ENCODE results near the gene FBXL17.

DNA sequence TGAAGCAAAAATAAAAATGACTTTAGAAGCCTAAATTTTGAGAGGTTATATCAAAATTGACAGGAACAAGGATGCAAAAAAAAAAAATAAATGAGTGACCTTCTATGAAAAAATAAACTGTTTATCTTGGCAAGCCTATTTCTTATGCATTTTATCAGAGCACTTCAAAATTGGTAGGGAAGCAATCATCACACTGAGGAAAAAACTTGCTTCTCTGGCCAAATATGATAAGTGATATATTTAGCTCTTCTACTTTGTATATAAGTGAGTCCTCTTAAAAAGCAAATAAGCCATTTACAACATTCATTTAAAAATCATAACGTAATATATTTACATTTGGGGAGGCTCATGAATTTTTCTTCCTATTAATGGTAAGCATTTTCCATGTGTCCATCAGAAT lies 287.1 kb downstream of the FBXL17 start:
- TF ChIP-seq POLR2A (IDR thresholded peaks at IDR 0.05), result no peak
- no peak for TF ChIP-seq CTCF (IDR thresholded peaks at IDR 0.05)

Data from Peyer's patch (tissue), 4 donors.